Ishikawa (cell line): ENCODE results near the gene GDPD5.

Experiments used
- CEBPB ChIP-seq: IDR thresholded peaks from 2 replicates; pipeline ENCODE4 v1.6.1; 2012
- CREB1 ChIP-seq: IDR thresholded peaks from 2 replicates; pipeline ENCODE4 v1.6.1; 2012; ENCODE audit warnings: low read depth
- EGR1 ChIP-seq: IDR thresholded peaks from 2 replicates; pipeline ENCODE4 v1.6.1; 2012
- EP300 ChIP-seq: IDR thresholded peaks from 2 replicates; pipeline ENCODE4 v1.6.1; 2012; ENCODE audit warnings: borderline replicate concordance
- FOXM1 ChIP-seq: IDR thresholded peaks from 2 replicates; pipeline ENCODE4 v1.6.1; 2012; ENCODE audit warnings: low read depth, borderline replicate concordance
- MAX ChIP-seq: IDR thresholded peaks from 2 replicates; pipeline ENCODE4 v1.6.1; 2012
- NFIC ChIP-seq: IDR thresholded peaks from 2 replicates; pipeline ENCODE4 v1.6.1; 2012
- RAD21 ChIP-seq: IDR thresholded peaks from 2 replicates; pipeline ENCODE4 v1.6.1; 2012; ENCODE audit warnings: low read depth
- REST ChIP-seq: IDR thresholded peaks from 2 replicates; pipeline ENCODE4 v1.6.1; 2012; ENCODE audit warnings: low read depth, mild to moderate bottlenecking
- TAF1 ChIP-seq: IDR thresholded peaks from 2 replicates; pipeline ENCODE4 v1.6.1; 2012; ENCODE audit warnings: low read depth, mild to moderate bottlenecking
- TCF12 ChIP-seq: IDR thresholded peaks from 2 replicates; pipeline ENCODE4 v1.6.1; 2012; ENCODE audit warnings: low read depth
- TEAD4 ChIP-seq: IDR thresholded peaks from 2 replicates; pipeline ENCODE4 v1.6.1; 2012
- USF1 ChIP-seq: IDR thresholded peaks from 2 replicates; pipeline ENCODE4 v1.6.1; 2012
- YY1 ChIP-seq: IDR thresholded peaks from 2 replicates; pipeline ENCODE4 v1.6.1; 2012; ENCODE audit warnings: low read depth
- ZBTB7A ChIP-seq: IDR thresholded peaks from 2 replicates; pipeline ENCODE4 v1.6.1; 2012; ENCODE audit warnings: low read depth

Gene GDPD5

GRCh38 chr11:75420224-75421034, 105.3 kb downstream of the GDPD5 start:
- TF ChIP-seq REST: no peak
- no peak for TF ChIP-seq CREB1
- no peak for TF ChIP-seq NFIC

GRCh38 chr11:75413864-75414263, 111.9 kb downstream of the GDPD5 start:
- TF ChIP-seq MAX (no peak), NFIC (no peak), TCF12 (no peak)

GRCh38 chr11:75408957-75409219, 116.9 kb downstream of the GDPD5 start:
- no peak for TF ChIP-seq MAX
- TF ChIP-seq CREB1: no peak

GRCh38 chr11:75406338-75406777, 119.4 kb downstream of the GDPD5 start:
- TF ChIP-seq TAF1 (no peak), FOXM1 (no peak), CREB1 (no peak)

GRCh38 chr11:75403983-75404658, 121.6 kb downstream of the GDPD5 start:
- TF ChIP-seq TEAD4 (no peak), CEBPB (no peak), REST (no peak), NFIC (no peak), TAF1 (no peak), EGR1 (no peak), CREB1 (no peak), RAD21 (no peak), USF1 (no peak), EP300 (no peak), ZBTB7A (no peak), MAX (no peak), TCF12 (no peak), FOXM1 (no peak), YY1 (no peak)

GRCh38 chr11:75403037-75403436, 122.7 kb downstream of the GDPD5 start:
- TF ChIP-seq NFIC (no peak), CREB1 (no peak), CEBPB (no peak), USF1 (no peak), MAX (no peak), RAD21 (no peak)
